ENCODE measurements around the gene TECPR1.

DNA sequence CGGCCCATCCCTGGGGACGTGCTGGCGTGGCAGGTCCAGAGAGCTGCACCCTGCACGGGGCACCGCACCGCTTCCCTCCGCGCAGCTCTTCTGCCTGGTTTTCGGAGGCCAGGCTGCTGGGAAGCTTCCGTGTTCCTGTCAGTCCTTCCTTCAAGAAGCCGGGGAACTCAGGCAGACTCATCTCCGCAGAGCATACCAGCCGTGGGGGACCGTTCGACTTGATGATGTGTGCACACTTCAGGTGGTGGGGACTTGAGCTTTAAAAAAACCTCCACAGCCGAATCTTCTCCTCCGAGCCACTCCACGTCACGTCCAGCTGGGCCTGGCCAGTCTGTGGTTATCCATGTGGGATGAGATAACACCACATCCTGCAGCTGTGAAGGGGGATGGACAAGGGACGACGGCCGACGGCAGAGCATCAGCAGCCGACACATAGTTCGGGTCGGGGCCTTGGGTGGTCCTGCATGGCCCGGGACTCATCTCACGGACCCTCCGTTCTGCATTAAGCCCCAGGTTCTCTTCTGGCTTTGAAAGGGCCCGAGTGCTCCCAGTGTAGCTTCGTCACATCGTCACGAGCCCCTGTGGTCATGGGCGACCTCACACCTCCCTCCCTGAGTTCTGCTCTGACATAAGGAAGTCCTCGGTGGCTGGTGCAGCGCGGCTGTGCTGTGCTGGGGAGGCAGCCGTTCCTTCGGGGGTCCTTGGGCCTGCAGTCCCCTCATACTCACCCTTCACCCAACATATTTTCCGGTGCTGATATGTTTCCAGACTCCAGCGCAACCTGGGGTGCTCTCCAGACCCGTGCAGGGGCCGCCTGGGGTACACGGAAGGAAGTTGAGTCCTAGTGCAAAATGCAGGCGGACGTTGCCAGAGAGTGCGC lies 45.3 kb downstream of the TECPR1 start:
- TF ChIP-seq, protein P1, sequence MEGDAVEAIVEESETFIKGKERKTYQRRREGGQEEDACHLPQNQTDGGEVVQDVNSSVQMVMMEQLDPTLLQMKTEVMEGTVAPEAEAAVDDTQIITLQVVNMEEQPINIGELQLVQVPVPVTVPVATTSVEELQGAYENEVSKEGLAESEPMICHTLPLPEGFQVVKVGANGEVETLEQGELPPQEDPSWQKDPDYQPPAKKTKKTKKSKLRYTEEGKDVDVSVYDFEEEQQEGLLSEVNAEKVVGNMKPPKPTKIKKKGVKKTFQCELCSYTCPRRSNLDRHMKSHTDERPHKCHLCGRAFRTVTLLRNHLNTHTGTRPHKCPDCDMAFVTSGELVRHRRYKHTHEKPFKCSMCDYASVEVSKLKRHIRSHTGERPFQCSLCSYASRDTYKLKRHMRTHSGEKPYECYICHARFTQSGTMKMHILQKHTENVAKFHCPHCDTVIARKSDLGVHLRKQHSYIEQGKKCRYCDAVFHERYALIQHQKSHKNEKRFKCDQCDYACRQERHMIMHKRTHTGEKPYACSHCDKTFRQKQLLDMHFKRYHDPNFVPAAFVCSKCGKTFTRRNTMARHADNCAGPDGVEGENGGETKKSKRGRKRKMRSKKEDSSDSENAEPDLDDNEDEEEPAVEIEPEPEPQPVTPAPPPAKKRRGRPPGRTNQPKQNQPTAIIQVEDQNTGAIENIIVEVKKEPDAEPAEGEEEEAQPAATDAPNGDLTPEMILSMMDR (conservative IDR thresholded peaks at IDR 0.05 in 1 of 2, IDR thresholded peaks at IDR 0.05 in 1 of 2; ENCODE audit: low read depth in 1 of 2, low read length in 2 of 2): no peak
- TF ChIP-seq EZH2 (IDR thresholded peaks at IDR 0.05; ENCODE audit: low read length, missing control alignments): no peak
